Body of pancreas (tissue), 4 donors: Measurements from ENCODE around the gene BCAR1. TPM values are rescaled to one million over a fixed set of nuclear protein-coding genes. Genes with fewer than 3 reads are reported as not detected.
A peak's percentile ranks its signal among the peaks of the same experiment; 100 is the strongest.

Source experiments
- ATAC-seq: fragments of 150-250 bp; one replicate; pipeline ENCODE4 v1.9.1; 2016
- DNase-seq, 4 donors: peaks; one replicate each; pipeline ENCODE4 v3.0.0-alpha.2; 2019
- H3K27ac ChIP-seq, 4 donors: fragments of 200-600 bp; sonication (generic); 1 replicate in 3 of 4; 2 replicates in 1 of 4; pipeline versions ENCODE4 v1.5.1 to v1.6.1; 2016 to 2019; ENCODE audit warnings: mild to moderate bottlenecking in 1 of 4, mixed read lengths in 1 of 4, moderate library complexity in 1 of 4
- H3K27me3 ChIP-seq, 2 donors: fragments of 200-600 bp; sonication (generic); one replicate each; pipeline ENCODE4 v1.6.0; 2016; ENCODE audit warnings: mild to moderate bottlenecking in 1 of 2
- H3K36me3 ChIP-seq, 2 donors: fragments of 200-600 bp; sonication (generic); replicated peaks in 1 of 2; 2 replicates each; pipeline ENCODE4 v1.5.1; 2016; ENCODE audit warnings: low read depth in 2 of 2; ENCODE audit not compliant: insufficient read depth in 1 of 2
- H3K4me1 ChIP-seq: fragments of 200-600 bp; sonication (generic); one replicate; pipeline ENCODE4 v1.6.0; 2016
- H3K4me3 ChIP-seq, 2 donors: fragments of 200-600 bp; sonication (generic); 1 replicate in 1 of 2; 2 replicates in 1 of 2; pipeline ENCODE4 v1.5.1; 2016 to 2019
- H3K9me3 ChIP-seq, 3 donors: fragments of 200-600 bp; sonication (generic); 1 replicate in 2 of 3; 2 replicates in 1 of 3; pipeline ENCODE4 v1.5.1; 2016
- CTCF ChIP-seq, 7 experiments: fragments of 450-650 bp in 4 of 7; fragments of 200-600 bp in 3 of 7; sonication (generic) in 3 of 7; IDR thresholded peaks; one replicate each; pipeline ENCODE4 v1.5.1; 2016 to 2019; ENCODE audit warnings: antibody characterized with exemption in 7 of 7
- POLR2A ChIP-seq, 3 donors: fragments of 450-650 bp; IDR thresholded peaks; one replicate each; pipeline ENCODE4 v1.6.1; 2016; ENCODE audit warnings: antibody characterized with exemption in 3 of 3, mild to moderate bottlenecking in 2 of 3
- WGBS, 2 donors: methylation state at CpG; one replicate each; pipeline ENCODE4 v1.1.5; 2017; 5-methylcytosine and 5-hydroxymethylcytosine counted together
- intact Hi-C: fragments of 100-400 bp; cut with DNase I; formaldehyde crosslinking; loops from one replicate; pipeline ENCODE4 v1.15.1; 2023
- total RNA-seq, 2 donors: library from RNA; depleted of rRNA; stranded (reverse); fragments of >200 nt; gene quantifications; one replicate each; pipeline ENCODE4 v1.1.0, GENCODE V29; 2016

BCAR1 gene
- total RNA-seq, 2 donors from 2014 or later = 61.0 to 72.8 TPM

DNA sequence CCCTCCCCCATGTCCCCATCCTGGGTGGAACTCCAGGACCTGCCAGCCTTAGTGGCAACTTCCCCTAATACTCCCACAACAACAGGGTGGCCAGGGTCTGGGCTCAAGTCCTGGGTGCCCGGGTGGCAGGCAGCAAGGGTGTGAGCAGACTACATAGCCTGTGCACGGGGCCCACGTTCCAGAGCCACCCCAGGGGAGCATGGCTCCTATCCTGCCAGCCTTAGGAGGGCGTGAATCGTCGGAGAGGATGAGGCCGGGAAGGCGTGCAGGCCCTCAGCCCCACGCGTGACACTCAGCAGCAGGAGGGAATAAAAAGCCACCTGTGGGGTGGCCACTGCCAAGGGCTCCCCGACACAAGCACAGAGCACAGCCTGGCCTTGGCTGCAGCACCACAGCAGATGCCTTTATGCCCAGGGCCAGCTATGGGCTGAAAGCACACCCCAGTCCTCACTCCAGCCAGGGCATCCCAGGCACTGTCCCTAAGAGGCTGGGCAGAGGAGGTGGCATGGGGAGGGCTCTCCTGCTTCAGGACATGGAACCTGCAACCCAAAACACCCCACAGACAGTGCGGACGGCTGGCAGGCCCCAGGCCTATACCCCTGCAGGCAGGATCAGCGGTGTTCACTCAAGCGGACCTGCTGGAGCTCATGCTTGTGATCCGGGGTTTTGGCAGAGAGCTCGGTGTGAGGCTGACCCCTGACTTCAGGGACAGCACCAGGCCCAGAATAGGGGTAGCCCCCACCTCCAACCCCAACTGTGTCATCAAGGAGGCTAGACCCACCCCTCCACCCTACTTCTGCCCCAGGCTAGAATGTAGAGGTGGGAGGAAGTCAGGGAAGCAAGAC, 2.7 kb downstream of the BCAR1 start:
- peak overlapping the region; percentile 96 to 99 (median 99) for H3K27ac ChIP-seq
- no peaks in the 10 kb centered on the region for H3K27me3 ChIP-seq
- peak in 1 of 4 donors; percentile 6 for DNase-seq
- TF ChIP-seq CTCF (IDR thresholded peaks at IDR 0.05) = no peak
- no peak for TF ChIP-seq POLR2A (IDR thresholded peaks at IDR 0.05)
- H3K4me3 ChIP-seq = no peak overlapping the region
- no peaks in the 10 kb centered on the region for H3K36me3 ChIP-seq
- H3K4me1 ChIP-seq = peaks cover 91% of the 10 kb centered on the region
- WGBS, 2 donors = 53 to 77% methylated on average over 10 to 14 of the region's 17 CpGs
- ATAC-seq = no peak
- intact Hi-C loops = no loop called here
- H3K9me3 ChIP-seq = no peaks in the 10 kb centered on the region

DNA sequence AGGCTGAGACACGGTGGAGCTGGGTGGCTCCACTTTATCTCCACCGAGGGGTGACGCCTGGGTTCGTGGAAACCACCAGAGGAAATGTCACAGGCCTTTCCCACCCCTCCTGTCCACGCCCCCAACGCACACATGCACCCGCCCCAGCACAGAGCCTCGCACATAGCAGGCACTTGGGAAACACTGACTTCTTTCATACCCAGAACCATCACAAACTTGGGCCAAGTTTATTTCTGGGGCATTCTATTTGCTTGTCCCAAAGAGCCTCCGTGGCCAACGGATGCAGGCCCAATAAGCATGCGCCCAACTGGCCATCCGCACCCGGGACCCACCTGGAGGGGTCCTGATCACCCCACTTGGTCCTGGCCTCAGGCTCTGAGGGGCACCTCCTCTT, 3.3 kb downstream of the BCAR1 start:
- Histone ChIP-seq H3K4me3 (no peak overlapping the region), H3K4me1 (peaks cover 91% of the 10 kb centered on the region), H3K27me3 (no peaks in the 10 kb centered on the region), H3K9me3 (no peaks in the 10 kb centered on the region), H3K36me3 (no peaks in the 10 kb centered on the region), H3K27ac (peak overlapping the region; percentile 75 to 99 (median 99))
- ATAC-seq (no peak), DNase-seq (peak in 1 of 4 donors; percentile 15)
- WGBS, 2 donors = 34 to 69% methylated on average over 5 to 11 of the region's 13 CpGs
- intact Hi-C loops = no loop called here
- TF ChIP-seq CTCF (IDR thresholded peaks at IDR 0.05) (no peak), POLR2A (IDR thresholded peaks at IDR 0.05) (peak in 1 of 3 donors; percentile 16)

DNA sequence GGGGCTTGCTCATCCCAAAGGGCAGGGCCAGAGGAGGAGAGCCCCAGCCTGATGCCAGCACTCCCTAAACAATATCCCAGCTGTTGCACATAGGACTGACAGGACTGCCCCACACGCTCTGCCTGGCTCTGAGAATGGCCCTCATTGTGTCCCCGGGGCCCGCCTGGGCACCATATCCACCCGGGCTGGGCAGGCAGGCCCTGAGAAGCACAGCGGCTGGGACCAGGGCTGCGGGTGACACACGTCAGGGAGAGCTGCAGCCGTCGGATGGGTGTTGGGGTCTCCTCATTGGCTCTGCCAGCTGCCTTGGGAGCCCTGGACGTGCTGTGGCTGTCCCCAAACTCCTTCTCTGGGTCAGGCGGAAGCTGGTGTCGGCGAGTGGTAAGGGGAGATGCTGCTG, 4.2 kb downstream of the BCAR1 start:
- Histone ChIP-seq H3K36me3 (peaks cover 0 to 3% of the 10 kb centered on the region in 2 donors), H3K4me3 (no peak overlapping the region), H3K27me3 (no peaks in the 10 kb centered on the region), H3K9me3 (no peaks in the 10 kb centered on the region), H3K4me1 (peaks cover 85% of the 10 kb centered on the region), H3K27ac (peak overlapping the region; percentile 75 to 99 (median 99))
- ATAC-seq = no peak
- TF ChIP-seq CTCF (IDR thresholded peaks at IDR 0.05) (no peak), POLR2A (IDR thresholded peaks at IDR 0.05) (no peak)
- 73 to 90% methylated on average over 2 to 13 of the region's 13 CpGs for WGBS, 2 donors
- peak in 1 of 4 donors; percentile 20 for DNase-seq
- intact Hi-C loops = no loop called here

DNA sequence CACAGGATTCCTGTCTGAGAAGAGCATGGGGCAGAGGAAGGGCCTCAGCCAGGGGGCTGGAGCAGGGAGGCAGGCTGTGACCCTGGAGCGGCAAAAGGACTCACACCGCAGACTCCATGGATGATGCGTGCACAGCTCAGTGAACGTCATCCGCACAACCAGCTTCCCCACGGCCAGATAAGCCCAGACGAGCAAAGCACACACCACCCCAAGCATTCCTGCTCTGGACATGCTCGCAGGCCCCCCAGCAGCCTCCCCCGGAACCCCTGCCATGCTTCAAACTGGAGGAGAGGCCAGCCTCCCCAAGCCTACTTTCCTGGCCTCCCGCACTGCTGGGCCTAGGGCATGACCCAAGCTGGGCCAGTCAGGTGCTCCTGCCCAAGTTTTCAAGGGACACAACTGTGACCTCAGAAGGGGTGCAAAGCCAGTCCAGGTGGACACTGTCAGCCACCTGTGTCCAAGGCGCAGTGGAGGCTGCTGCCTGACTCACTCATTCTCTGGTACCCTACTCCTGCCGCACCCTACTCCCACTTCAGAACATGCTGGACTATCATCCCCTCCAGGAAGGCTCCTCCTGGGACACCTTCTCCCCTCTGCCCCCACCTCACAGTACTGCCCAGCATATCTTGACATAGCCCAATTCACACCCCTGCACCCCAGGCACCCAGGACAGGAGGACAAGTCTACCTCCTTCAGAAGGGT, 4.8 kb downstream of the BCAR1 start:
- peaks cover 0 to 8% of the 10 kb centered on the region in 2 donors for H3K36me3 ChIP-seq
- no peaks in the 10 kb centered on the region for H3K9me3 ChIP-seq
- TF ChIP-seq POLR2A (IDR thresholded peaks at IDR 0.05) (no peak), CTCF (IDR thresholded peaks at IDR 0.05) (no peak)
- WGBS, 2 donors = 84 to 94% methylated on average over 2 to 10 of the region's 12 CpGs
- H3K27ac ChIP-seq = peak overlapping the region; percentile 75 to 99 (median 99)
- peaks cover 79% of the 10 kb centered on the region for H3K4me1 ChIP-seq
- no peaks in the 10 kb centered on the region for H3K27me3 ChIP-seq
- peak in 1 of 4 donors; percentile 7 for DNase-seq
- H3K4me3 ChIP-seq = no peak overlapping the region
- no peak for ATAC-seq
- intact Hi-C loops = no loop called here
